NT2/D1 (cell line): Measurements from ENCODE around the gene AKAP13.

ENCODE experiments used
- YY1 ChIP-seq: IDR thresholded peaks from 2 replicates; pipeline ENCODE4 v1.6.1; 2011; ENCODE audit not compliant: insufficient read length, insufficient read depth
- ZNF274 ChIP-seq: IDR thresholded peaks from 2 replicates; pipeline ENCODE4 v1.6.1; 2011; ENCODE audit warnings: mild to moderate bottlenecking, low read depth, low read length

DNA sequence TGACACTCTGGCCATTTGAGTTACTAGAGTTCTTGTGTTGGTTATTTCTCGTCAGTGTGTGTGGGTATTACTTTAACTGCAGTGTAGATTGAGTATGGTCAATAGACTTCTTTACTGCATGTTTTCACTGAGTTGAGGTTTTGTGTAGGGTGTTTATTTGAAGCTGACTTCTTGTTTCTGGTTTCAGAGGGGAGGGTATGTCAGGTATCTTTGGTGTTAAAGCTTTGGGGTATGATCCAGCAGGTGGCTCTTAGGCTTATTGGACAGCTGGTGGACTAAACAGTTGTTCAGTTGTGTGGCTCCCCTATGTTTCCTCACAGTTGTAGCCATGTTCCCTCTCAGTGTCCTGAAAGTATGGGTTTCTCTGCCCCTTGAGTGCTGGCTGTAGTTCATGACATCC, 72.0 kb downstream of the AKAP13 start:
- no peak for TF ChIP-seq ZNF274
- TF ChIP-seq YY1, result no peak
